Measurements from ENCODE around the gene PELI2.

PELI2 gene

DNA sequence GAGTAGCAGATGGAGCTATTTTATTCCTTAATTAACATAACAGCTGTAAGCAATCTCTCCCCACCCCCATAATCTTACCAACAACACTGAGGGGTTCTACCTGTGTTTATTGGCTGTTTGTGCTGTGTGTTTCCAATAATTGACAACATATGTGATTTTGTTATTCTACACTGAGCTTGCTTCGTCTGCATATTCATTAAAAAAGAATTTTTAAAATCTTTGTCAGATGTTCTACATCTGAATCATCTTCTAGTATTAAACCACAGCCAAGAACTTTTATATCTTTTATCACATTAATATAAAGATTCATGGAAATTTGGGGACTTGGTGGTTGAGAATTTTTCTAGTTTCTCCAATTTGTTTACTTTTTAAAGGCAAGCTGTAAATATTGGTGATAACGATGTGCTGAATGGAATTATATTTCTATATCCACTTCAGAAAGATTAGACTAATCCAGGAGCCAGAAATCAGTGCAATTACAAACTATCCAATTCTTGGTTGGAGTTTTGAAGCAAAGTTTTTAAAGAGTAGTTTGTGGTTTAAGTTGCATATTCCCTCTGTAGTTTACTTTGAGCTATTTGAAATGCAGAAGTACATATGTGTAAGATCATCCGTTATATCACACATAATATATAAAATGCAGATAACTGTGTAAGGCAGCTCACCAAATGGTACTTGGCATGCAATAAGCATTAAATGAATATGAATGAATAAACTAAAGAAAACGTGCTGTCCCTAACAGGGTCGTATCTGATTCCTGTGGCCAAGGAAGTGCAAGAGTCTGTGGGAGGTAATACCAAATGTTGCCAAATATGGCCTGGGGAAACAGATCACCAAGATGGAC lies 206.9 kb downstream of the PELI2 start:
- no peaks in the 10 kb centered on the region for H3K4me1 ChIP-seq (ENCODE audit: insufficient read depth, low read length, severe bottlenecking)
- H2AFZ ChIP-seq (ENCODE audit: low read length): no peak overlapping the region
- H3K4me2 ChIP-seq (ENCODE audit: low read length): no peak overlapping the region
- TF ChIP-seq EZH2 (IDR thresholded peaks at IDR 0.05; ENCODE audit: borderline replicate concordance, low read length): no peak
- TF ChIP-seq, protein P1, sequence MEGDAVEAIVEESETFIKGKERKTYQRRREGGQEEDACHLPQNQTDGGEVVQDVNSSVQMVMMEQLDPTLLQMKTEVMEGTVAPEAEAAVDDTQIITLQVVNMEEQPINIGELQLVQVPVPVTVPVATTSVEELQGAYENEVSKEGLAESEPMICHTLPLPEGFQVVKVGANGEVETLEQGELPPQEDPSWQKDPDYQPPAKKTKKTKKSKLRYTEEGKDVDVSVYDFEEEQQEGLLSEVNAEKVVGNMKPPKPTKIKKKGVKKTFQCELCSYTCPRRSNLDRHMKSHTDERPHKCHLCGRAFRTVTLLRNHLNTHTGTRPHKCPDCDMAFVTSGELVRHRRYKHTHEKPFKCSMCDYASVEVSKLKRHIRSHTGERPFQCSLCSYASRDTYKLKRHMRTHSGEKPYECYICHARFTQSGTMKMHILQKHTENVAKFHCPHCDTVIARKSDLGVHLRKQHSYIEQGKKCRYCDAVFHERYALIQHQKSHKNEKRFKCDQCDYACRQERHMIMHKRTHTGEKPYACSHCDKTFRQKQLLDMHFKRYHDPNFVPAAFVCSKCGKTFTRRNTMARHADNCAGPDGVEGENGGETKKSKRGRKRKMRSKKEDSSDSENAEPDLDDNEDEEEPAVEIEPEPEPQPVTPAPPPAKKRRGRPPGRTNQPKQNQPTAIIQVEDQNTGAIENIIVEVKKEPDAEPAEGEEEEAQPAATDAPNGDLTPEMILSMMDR (IDR thresholded peaks at IDR 0.05; ENCODE audit: low read length): no peak
- no peaks in the 10 kb centered on the region for H3K9me3 ChIP-seq (ENCODE audit: low read length)
- no peaks in the 10 kb centered on the region for H3K27me3 ChIP-seq (ENCODE audit: insufficient read depth, low read length)
- no peak overlapping the region for H3K27ac ChIP-seq (ENCODE audit: low read depth, low read length, poor library complexity, severe bottlenecking)
- no peaks in the 10 kb centered on the region for H3K36me3 ChIP-seq (ENCODE audit: insufficient read depth, low read length)
- H3K9ac ChIP-seq (ENCODE audit: low read length): no peak overlapping the region
- no peak overlapping the region for H3K4me3 ChIP-seq (ENCODE audit: low read depth, low read length, poor library complexity, severe bottlenecking)
- no peaks in the 10 kb centered on the region for H3K79me2 ChIP-seq (ENCODE audit: insufficient read depth, low read length)
- H3K9me2 ChIP-seq (ENCODE audit: low read depth, low read length): no peaks in the 10 kb centered on the region
- no peaks in the 10 kb centered on the region for H3F3A ChIP-seq (ENCODE audit: insufficient read depth, low read length)
- no peaks in the 10 kb centered on the region for H4K20me1 ChIP-seq (ENCODE audit: insufficient read depth, low read length)

DNA sequence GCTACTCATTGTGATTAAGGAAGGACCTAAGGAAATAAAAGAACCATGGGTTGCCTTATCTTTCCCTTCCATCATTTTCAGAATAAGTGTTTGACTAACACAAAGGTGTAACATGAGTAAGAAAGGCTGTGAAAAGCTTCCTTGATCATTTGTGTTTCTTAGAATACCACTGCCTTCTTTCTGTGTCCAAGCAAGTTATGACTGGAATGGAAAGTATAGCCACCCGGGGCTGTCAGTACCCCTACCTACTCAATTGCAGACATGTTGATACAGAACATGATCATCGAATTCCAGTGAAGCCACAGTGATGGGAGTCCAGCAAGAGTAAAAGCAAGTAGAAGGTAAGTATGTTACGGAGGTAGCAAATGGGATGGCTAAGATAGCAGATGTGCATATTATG lies 209.8 kb downstream of the PELI2 start:
- H4K20me1 ChIP-seq (ENCODE audit: insufficient read depth, low read length): no peaks in the 10 kb centered on the region

DNA sequence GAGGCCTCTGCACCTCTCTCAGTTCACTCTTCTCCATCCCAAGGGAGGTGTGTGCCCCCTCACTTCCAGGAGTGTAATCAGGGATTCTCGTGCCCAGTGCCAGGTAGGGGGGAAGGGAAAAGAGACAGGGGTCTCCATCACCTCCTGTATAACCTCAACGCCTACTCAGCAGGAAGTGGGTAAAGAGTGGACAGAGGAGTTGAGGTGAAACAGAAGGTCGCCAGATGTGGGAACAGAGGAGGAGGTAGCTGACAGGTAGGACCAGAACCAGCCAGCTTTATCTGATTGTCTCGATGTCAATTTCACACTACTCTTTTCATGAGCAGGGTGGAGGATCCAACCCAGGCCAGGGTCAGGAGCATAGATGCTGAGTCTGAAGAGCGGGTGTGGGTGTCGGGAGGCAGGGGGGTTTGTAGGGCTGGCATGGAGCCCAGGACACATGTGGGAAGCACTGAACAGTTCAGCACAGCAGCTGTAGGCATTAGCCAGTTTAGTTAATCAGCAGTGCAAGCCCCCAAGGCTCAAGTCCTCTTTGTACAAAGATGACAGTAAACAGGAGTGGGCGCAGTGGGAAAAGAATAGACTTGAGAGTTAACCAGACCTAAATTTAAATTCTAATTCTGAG lies 213.5 kb downstream of the PELI2 start:
- Histone ChIP-seq H3K36me3 (ENCODE audit: insufficient read depth, low read length) (no peaks in the 10 kb centered on the region), H3F3A (ENCODE audit: insufficient read depth, low read length) (no peaks in the 10 kb centered on the region), H3K4me3 (ENCODE audit: low read depth, low read length, poor library complexity, severe bottlenecking) (no peak overlapping the region), H3K9ac (ENCODE audit: low read length) (no peak overlapping the region), H3K79me2 (ENCODE audit: insufficient read depth, low read length) (no peaks in the 10 kb centered on the region), H3K4me1 (ENCODE audit: insufficient read depth, low read length, severe bottlenecking) (no peaks in the 10 kb centered on the region), H2AFZ (ENCODE audit: low read length) (no peak overlapping the region), H3K27me3 (ENCODE audit: insufficient read depth, low read length) (no peaks in the 10 kb centered on the region), H3K9me3 (ENCODE audit: low read length) (no peaks in the 10 kb centered on the region), H3K27ac (ENCODE audit: low read depth, low read length, poor library complexity, severe bottlenecking) (no peak overlapping the region), H3K9me2 (ENCODE audit: low read depth, low read length) (no peaks in the 10 kb centered on the region), H3K4me2 (ENCODE audit: low read length) (no peak overlapping the region), H4K20me1 (ENCODE audit: insufficient read depth, low read length) (no peaks in the 10 kb centered on the region)
- TF ChIP-seq EZH2 (IDR thresholded peaks at IDR 0.05; ENCODE audit: borderline replicate concordance, low read length): no peak
- TF ChIP-seq, protein P1 (IDR thresholded peaks at IDR 0.05; ENCODE audit: low read length): no peak

More for the DNA sequence above, 209.8 kb downstream of the PELI2 start:
- H3K79me2 ChIP-seq (ENCODE audit: insufficient read depth, low read length): no peaks in the 10 kb centered on the region
- no peak overlapping the region for H3K4me3 ChIP-seq (ENCODE audit: low read depth, low read length, poor library complexity, severe bottlenecking)
- no peaks in the 10 kb centered on the region for H3K4me1 ChIP-seq (ENCODE audit: insufficient read depth, low read length, severe bottlenecking)
- H3K4me2 ChIP-seq (ENCODE audit: low read length): no peak overlapping the region
- H3K27me3 ChIP-seq (ENCODE audit: insufficient read depth, low read length): no peaks in the 10 kb centered on the region
- no peaks in the 10 kb centered on the region for H3K36me3 ChIP-seq (ENCODE audit: insufficient read depth, low read length)
- H3K9ac ChIP-seq (ENCODE audit: low read length): no peak overlapping the region
- H3K27ac ChIP-seq (ENCODE audit: low read depth, low read length, poor library complexity, severe bottlenecking): no peak overlapping the region
- H3K9me3 ChIP-seq (ENCODE audit: low read length): no peaks in the 10 kb centered on the region
- no peaks in the 10 kb centered on the region for H3K9me2 ChIP-seq (ENCODE audit: low read depth, low read length)
- H3F3A ChIP-seq (ENCODE audit: insufficient read depth, low read length): no peaks in the 10 kb centered on the region
- TF ChIP-seq EZH2 (IDR thresholded peaks at IDR 0.05; ENCODE audit: borderline replicate concordance, low read length): no peak
- TF ChIP-seq, protein P1 (IDR thresholded peaks at IDR 0.05; ENCODE audit: low read length): no peak
- no peak overlapping the region for H2AFZ ChIP-seq (ENCODE audit: low read length)

Measured in OCI-LY1 (cell line).